Measurements from ENCODE around the gene KRTAP10-10.
"Not testable (repeated sequence)": the region's sequence is repeated elsewhere in the genome, so short reads cannot be mapped to it uniquely, and the experiment has no call there.

DNA sequence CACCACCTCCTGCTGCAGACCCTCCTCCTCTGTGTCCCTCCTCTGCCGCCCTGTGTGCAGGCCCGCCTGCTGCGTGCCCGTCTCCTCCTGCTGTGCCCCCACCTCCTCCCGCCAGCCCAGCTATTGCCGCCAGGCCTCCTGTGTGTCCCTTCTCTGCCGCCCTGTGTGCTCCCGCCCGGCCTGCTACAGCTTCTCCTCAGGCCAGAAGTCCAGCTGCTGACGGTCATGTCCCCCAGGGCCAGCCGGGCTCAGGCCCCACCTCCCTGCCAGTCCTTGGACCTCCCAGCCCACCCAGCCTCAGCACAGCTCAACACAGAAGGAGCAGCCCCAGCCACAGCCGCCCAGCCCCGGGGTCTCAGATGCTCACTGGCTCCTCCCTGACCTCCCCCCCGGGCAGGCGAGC lies 9.3 kb upstream of the KRTAP10-10 start:
- not testable (repeated sequence) for TF ChIP-seq ZNF3 (CRISPR knock-in tag; IDR thresholded peaks at IDR 0.05); RCOR1 (IDR thresholded peaks at IDR 0.05; ENCODE audit: borderline replicate concordance in 1 of 2, low read depth in 2 of 2, low read length in 2 of 2); TBL1XR1 (IDR thresholded peaks at IDR 0.05; ENCODE audit: low read length in 2 of 2); TAF1 (IDR thresholded peaks at IDR 0.05; ENCODE audit: control insufficient read depth, extremely low read depth, insufficient read depth, low read length, severe bottlenecking); HNRNPLL (IDR thresholded peaks at IDR 0.05; ENCODE audit: low read depth, low read length, poor library complexity, severe bottlenecking); ZNF589 (CRISPR knock-in tag; IDR thresholded peaks at IDR 0.05; ENCODE audit: low read depth); EP300 (IDR thresholded peaks at IDR 0.05; ENCODE audit: low read length); HIVEP1 (CRISPR knock-in tag; IDR thresholded peaks at IDR 0.05); HNRNPK (IDR thresholded peaks at IDR 0.05; ENCODE audit: low read depth, low read length, poor library complexity, severe bottlenecking); NFE2 (IDR thresholded peaks at IDR 0.05; ENCODE audit: low read depth); RNF2 (IDR thresholded peaks at IDR 0.05)
- TF ChIP-seq, protein P1, sequence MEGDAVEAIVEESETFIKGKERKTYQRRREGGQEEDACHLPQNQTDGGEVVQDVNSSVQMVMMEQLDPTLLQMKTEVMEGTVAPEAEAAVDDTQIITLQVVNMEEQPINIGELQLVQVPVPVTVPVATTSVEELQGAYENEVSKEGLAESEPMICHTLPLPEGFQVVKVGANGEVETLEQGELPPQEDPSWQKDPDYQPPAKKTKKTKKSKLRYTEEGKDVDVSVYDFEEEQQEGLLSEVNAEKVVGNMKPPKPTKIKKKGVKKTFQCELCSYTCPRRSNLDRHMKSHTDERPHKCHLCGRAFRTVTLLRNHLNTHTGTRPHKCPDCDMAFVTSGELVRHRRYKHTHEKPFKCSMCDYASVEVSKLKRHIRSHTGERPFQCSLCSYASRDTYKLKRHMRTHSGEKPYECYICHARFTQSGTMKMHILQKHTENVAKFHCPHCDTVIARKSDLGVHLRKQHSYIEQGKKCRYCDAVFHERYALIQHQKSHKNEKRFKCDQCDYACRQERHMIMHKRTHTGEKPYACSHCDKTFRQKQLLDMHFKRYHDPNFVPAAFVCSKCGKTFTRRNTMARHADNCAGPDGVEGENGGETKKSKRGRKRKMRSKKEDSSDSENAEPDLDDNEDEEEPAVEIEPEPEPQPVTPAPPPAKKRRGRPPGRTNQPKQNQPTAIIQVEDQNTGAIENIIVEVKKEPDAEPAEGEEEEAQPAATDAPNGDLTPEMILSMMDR (IDR thresholded peaks at IDR 0.05 in 2 of 3, conservative IDR thresholded peaks at IDR 0.05 in 1 of 3; ENCODE audit: insufficient read depth in 2 of 3, low read depth in 1 of 3, low read length in 3 of 3), result not testable (repeated sequence)

Data from K562 (cell line).